COR-L47 (cell line): ENCODE measurements around the gene FAF2.

Experiments used
- DNase-seq: peaks from one replicate; lab custom pipeline; 2025; lab: John Stamatoyannopoulos, UW

The FAF2 gene

DNA sequence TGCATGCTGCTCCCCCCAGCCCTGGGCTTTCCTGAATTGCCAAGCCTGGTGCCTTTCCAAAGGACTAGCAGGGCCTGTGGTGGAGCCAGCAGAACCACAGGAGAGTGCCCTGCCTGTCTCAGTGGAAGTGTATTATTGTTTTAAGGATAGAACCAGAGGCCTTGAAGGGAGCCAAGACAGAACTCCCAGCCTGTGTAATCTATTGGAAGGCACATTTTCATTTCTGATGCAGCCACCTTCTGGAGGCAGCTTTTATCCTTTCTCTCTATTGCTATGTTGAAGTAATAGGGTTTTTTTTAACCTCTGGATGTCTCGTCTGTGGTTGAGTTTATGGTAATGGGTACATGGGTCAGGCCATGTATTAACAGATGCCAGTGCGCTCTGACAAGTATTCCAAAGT is 59.7 kb downstream of the FAF2 start:
- no peak for DNase-seq

DNA sequence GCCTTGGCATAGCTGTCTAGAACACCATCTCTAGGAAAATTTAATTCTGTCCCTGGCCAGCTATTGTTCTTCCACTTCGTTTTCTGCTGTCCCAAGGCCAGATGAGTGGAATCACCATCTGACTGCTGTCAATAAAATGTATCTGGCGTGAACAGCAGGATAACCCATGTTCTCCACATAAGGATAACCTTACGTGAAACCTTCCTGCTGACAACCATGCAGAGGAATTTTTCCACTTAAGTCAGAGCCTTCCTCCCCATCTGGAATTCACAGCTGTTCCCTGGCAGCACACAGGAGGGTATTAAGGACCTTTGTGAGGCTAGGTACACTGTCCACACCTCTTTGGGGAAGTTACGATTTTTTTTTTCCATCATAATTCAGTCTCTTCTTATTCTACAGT is 60.4 kb downstream of the FAF2 start:
- DNase-seq = no peak

DNA sequence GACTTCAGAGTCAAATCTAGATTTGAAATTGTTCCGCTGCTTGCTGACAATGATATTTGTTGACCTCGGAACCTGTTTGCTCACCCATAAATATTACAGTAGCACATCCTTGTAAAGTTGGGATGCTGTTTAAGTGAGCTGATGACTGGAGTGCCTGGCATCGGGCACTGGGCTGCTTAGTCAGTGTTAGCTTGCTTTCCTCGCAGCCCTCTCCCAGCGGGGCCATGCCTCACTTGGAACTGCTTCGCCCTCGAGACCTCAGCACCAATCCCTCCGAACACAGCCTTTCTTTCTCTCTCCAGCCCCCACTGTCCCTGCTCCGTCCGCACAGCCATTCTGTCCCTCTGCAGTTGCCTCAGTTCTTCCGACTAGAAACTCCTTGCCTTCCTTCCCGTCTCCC is 65.6 kb downstream of the FAF2 start:
- DNase-seq = no peak

DNA sequence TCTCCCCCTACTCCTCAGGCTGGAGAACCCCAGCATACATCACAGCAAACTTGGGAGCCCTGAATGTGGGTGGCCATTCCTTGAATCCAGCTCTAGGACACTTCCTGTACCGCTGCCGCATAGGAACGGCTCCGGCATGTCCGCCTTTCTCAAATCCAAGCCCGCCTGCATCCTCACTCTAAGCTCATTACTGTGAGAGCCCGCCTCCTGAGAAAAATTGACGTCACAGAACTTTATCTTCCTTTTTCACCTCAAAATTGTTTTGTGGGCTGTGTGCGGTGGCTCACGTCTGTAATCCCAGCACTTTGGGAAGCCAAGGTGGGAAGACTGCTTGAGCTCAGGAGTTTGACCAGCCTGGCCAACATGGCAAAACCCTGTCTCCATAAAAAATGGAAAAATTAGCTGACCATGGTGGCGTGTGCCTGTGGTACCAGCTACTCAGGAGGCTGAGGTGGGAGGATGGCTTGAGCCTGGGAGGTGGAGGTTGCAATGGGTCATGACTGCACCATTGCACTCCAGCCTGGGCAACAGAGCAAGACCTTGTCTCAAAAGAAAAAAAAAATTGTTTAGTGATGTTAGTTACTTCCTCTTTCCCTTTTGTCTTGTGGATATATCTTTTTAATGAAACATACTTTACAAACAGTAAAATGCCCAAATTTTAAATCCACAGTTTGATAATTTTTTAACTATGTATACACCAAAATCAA is 66.2 kb downstream of the FAF2 start:
- DNase-seq = no peak

DNA sequence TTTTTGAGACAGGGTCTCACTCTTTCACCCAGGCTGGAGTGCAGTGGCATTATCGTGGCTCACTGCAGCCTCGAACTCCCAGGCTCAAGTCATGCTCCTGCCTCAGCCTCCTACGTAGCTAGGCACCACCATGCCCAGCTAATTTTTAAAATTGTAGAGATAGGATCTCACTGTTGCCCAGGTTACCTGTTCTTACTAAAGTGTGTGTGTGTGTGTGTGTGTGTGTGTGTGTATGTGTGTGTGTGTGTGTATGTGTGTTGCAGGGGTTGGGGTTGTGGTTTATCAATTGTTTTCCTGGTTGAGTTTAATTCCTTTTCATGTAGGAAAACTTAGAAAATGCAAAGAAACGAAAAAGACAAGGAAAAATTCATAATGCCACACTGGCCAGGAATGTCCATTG is 67.2 kb downstream of the FAF2 start:
- DNase-seq = no peak

DNA sequence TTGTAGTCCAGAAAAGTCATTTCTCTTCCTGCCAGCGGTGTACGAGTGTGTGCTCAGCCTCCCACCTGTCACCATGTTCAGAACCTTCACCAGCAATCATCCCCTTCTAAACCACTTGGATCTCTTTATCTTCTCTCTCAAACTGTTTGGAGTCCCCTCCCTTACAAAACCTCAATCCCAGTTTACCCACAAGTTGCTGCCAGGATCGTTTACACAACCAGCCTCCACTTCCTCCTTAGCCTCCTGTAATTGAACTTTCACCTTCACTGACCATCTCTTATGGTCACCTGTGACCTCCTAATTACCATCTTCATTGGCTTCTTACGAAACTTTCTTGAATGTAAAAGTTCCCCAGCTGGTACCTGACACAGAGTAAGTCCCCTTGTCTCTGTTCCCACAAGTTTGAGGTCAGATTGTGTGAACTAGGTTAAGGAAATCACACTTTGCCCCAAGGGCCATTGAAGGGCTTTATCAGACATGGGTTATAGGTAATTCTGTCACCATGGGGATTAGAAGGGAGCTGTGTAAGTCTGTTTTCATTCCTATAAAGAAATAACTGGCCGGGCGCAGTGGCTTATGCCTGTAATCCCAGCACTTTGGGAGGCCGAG is 69.0 kb downstream of the FAF2 start:
- DNase-seq = no peak

DNA sequence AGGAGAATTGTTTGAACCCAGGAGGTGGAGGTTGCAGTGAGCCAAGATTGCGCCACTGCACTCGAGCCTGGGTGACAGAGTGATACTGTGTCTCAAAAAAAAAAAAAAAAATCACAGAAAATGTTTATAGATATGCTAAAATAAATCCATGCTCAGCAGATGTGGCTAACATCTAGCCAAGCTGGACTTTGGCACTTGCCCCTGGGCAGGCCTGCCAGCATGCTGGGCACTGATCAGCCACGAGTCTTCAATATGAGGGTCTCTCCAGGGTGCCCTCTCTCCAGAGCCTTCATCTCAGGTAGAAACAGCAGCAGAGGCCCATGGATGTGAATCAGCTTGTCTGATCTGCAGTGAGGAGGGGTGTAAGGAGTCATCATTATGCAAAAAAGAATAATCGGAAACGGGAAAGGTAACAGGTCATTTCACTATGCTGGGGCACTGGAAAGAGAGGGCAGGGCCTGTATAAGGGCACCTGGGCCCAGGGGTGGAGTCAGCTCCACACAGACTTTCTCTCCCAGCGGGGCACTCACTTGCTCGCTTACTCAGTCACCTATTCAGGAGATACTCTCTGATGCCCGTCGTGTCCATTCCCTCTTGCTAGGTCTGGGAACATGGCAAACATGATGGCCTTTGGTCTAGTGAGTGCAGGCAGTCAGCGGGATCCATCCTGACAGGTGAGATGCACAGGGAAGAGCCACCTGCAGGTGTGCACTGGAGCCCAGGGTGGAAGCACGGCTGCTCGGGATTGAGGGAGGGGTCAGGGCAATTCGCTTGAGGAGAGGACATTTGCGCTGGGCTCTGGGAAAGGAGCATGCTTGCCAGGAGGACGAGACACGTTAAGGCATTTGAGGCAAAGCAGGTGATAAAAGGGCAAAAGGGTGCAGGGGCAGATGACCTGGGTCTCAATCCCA is 71.9 kb downstream of the FAF2 start:
- no peak for DNase-seq

DNA sequence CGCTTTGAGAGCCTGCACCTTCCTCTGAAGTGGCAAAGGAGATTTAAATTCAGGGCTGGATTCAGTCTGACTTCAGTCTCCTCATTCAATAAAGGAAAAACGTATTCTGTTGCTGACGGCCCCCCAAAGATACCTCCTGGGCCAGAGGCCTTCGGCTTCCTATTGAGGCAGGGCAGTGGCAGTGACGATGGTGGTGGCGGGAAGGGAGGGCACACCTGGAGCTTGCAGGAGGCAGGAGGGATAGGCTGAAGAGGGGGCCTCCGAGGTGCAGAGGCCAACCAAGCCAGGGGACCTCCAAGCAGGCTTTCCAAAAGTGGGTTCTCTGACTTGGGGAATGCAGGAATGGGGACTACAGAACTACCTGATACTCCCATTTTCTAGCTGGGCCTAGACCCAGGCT is 73.1 kb downstream of the FAF2 start:
- DNase-seq = no peak

DNA sequence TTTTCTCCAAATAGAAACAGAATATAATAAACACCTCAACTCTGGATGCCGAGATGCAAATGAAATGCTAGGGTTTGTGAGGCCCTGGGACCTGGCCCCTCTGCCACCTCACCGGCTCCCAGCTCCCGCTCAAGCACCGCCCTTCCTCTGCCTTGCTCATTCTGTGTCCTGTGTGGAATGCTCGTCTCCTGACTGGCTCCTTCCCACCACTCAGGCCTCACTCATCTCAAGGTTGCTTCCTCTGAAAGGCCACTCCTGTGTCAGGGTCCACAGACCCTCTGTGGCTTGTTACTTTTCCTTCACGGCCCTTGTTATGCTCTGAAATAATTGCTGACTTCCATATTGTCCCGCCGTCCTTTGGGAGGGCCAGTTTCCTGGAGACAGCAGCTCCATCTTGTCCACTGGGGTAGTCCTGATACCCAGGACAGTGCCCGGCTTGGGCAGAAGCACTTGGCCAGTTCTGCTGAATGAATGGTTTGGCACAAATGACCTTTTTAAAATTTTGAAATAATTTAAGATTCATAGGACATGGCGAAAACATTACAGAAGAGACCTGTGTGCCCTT is 73.6 kb downstream of the FAF2 start:
- DNase-seq = no peak

DNA sequence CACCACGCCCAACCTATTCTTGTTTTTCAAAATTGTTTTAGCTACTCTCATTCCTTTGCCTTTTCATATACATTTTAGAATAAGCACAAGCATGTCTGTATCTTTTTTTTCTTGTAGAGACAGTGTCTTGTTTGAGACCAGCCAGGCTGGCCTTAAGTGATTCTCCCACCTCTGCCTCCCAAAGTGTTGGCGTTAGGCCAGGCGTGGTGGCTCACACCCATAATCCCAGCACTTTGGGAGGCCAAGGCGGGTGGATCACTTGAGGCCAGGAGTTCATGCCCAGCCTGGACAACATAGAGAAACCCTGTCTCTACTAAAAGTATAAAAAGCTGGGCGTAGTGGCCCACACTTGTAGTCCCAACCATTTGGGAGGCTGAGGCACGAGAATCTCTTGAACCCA is 76.0 kb downstream of the FAF2 start:
- no peak for DNase-seq

DNA sequence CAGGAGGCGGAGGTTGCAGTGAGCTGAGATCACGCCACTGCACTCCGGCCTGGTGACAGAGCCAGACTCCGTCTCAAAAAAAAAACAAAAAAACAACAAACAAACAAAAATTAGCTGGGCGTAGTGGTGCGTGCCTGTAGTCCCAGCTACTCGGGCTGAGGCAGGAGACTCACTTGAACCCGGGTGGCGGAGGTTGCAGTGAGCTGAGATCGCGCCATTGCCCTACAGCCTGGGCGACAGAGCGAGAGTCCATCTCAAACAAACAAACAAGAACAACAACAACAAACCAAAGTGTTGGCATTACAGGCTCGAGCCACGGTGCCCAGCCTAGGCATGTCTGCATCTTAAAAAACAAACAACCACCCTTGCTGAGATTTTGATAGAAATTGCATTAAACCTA is 76.8 kb downstream of the FAF2 start:
- no peak for DNase-seq

DNA sequence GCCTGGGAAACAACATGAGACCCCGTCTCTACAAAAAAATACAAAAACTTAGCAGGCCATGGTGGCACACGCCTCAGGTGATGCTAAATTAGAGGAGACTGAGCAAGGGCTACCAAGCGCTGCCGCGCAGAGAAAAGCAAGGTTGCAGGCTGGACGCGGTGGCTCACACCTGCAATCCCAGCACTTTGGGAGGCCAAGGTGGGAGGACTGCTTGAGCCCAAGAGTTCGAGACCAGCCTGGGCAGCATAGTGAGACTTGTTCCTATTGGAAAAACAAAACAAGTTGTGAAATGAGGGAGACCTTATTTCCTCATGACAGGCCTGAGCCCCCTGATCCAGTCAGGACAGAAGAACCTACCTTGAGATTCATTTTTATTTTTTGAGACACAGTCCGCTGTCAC is 77.5 kb downstream of the FAF2 start:
- DNase-seq = no peak

DNA sequence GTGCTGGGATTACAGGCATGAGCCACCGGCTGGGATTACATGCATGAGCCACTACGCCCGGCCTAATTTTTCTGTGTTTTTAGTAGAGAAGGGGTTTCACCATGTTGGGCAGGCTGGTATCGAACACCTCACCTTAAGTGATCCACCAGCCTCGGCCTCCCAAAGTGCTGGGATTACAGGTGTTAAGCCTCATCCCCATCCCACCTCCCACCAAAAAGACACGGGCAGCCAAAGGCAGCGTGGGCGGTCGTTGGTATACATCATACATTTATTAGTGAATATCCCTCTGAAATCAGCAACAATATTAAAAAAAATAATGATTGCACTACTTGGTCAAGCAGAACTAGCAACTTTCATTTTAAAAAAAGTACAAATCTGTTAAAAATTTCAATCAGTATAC is 78.3 kb downstream of the FAF2 start:
- DNase-seq = no peak

DNA sequence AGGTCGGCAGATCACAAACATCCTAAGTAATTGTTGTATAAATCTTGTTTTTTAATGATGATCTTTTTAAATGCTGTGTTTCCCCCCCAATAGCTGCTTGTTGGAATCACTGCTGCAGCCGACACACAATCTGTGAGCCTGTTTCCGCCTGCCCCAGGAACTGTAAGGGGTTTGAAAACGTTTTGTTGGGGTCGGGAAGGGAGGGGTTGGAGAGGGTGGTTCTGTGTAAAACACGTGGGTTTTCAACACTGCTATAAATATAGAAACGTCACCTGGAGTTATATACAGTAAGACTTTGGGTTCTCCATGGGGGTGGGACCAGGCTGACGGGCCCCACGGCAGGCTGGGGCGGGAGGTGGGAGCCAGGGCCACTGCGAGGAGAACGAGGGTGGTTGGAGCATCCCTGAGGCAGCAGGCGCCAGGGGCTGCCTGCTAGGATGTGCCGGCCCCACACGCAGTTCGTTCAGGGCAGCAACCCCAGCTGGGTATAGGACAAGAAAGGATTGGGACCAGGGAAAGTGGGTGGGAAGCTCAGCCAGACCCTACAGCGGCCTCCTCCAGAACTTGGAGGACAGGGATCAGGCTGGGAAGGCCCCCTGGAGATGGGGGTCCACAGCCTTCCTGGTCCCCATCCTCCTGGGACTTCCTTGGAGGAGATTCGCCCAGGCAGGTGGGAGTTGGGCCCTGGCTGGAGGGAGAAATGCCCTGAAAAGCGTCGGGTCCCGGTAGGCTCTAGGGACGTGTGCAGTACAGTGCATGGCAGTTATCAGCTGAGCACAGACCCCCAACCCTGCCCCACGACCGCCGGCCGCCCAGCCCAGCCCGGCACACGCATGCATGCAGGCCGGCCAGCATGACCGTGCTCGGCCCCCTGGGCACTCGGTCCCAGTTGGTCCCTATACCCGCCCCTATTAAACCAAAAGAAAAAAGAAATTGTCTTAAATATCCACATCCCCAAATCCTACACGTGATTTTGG is 79.3 kb downstream of the FAF2 start:
- DNase-seq = no peak

DNA sequence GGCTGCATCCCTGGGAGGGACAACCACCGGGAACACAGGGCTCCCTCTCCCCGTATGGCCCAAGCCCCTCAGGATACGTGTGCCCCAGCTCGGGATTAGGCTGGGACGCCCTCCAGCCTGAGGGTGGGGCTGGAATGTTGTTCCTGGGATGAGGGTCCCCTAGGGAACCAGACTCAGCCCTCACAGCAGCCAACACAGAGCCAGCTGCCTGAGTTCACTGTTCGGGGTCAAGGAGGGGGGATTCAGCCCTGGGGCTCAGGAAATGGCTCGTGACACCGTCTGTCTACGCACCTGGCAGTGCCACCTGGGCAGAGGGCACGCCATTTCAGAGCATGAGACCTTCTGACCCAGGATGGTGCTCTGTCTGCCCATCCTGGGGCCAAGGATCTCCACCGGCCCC is 80.1 kb downstream of the FAF2 start:
- DNase-seq = no peak

DNA sequence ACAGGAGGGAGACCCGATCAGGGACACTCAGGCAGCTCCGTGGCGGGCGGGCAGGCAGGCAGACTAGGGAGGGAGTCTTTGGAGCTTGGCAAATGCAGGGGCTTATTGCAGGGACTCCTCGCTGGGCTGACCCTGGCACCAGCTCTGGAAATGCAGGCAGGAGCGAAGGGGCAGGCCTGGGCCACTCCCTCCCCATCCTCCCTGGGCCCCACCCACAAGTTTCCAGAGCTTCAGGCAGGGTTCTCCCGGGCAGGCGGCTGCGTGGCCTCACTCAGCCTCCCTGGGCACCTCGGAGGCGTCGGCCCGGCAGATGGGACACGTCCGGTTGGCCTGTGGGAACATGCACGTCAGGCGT is 80.6 kb downstream of the FAF2 start:
- DNase-seq = no peak

DNA sequence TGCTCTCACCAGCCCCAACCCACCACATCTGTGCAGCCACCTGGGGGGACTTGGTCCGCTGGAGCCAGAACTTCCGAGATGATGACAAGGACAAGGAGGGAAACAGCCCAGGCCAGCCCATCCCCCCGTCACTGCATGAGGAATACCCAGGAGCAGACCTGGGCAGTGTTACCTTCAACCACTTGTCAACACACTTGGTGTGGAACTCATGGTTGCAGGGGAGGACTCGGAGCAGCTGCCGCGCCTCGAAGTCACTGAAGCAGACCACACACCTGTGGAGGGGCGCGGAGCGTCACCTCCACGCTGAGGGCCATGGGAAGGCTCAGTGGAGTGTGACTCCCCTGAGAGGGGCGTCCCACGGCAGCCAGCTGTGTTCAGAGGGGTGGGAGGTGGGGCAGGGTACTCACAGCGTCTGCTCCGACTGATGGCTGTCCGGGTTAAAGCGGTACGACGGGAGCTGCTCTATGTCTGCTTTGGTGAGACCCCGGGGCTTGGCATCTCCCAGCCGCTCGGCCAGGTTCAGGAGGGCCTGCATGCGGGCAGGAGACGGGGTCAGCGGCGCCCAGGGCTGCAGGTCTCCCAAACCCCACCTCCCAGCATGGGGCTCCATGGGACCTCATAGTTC is 81.0 kb downstream of the FAF2 start:
- DNase-seq = no peak

DNA sequence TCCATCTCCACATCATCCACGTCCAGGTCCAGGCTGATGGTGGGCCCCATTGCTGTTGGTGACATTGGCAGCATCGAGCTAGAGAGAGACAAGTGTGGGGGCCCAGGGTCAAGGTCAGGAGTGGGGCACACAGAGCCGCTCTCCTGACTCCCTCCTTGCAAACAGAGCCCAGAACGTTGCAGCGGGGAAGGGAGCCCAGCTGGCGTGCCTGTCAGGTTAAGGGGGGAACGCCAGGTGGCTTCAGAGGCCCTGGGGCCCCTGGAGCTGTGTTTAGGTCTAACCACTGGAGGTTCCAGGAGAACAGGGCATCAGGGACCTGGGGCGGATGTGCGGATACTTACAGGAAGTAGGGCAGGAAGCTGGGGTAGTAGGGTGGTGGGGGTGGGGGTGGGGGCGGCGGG is 81.6 kb downstream of the FAF2 start:
- DNase-seq = no peak

DNA sequence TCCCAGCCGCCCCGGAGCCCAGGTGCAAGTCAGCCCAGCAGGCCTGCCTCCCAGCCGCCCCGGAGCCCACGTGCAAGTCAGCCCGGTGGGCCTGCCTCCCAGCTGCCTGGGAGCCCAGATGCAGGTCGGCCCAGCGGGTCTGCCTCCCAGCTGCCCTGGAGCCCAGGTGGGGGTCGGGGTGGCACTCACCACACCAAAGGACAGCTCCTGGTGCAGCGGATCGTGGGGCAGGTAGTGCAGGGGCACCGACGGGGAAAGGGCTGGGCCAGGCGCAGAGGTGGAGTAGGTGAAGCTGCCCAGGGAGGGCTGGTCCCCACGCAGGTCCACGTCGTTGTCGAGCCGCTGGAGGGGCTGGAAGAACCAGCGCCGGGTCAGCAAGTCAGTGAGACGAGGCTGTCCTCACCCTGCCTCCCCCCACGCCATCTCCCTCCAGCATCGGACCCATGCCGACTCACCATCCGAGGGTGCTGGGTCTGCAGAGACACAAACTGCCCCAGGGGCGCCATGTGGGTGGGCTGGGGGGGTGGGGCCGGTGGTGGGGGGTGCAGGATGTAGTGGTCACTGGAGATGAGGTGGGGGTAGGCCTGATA is 82.3 kb downstream of the FAF2 start:
- DNase-seq = no peak

DNA sequence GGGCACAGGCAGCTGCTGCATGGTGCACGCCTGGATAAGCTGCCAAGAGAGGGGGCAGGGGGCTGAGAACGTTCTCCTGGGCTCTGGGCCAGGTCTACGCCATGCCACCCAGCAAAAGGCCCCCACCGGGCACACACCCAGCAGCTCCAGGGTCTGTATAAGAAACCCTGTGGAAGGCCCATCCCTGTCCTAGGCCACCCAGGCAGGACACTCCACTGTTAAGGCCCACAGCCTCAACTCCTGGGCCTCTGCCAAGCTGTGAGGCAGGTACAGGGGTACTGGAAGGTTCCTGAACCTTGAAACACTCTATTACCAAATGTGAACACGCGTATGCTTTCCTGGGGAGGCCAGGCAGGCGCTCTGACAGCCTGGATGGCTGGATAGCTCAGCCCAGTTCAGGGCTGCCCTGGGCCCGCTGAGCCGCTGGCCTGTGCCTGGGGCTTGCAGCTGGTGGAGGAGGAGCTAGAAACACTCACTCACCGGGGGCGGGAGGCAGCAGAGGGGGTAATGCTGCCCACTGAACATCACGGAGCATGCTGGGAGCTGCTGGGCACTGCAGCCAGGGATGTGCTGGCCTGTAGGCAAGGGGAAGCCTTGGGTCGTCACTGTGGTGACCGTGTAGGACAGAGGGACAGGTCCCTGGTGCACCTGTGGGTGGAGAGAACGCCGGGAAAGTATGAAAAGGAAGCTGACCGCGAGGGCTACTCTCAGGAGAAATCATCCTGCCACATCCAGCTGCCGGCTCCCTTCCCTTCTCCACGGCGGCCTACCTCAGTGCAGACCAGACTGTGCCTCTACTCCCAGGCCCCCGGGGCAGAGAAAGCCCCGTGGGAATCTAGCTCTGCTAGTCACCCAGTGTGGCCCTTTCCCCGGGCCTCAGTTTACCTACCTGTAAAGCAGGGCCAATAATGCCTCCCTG is 83.1 kb downstream of the FAF2 start:
- no peak for DNase-seq
